Neural cell (in vitro differentiated cells): ENCODE data around the gene SOX9. TPM values are rescaled to one million over a fixed set of nuclear protein-coding genes. Genes with fewer than 3 reads are reported as not detected.

Source experiments
- H2AFZ ChIP-seq: fragments of 200-600, 300-800 bp; sonication (generic), shearing (Covaris generic); 2 replicates; pipeline ENCODE4 v1.6.0; 2014; ENCODE audit warnings: low read depth, mild to moderate bottlenecking, antibody characterized with exemption, low read length, moderate library complexity
- H3F3A ChIP-seq: fragments of 200-600 bp; shearing (Covaris generic); 2 replicates; pipeline ENCODE4 v1.6.1; 2016; ENCODE audit warnings: mild to moderate bottlenecking, moderate library complexity, mixed read lengths, antibody characterized with exemption, low read length; ENCODE audit not compliant: insufficient read depth, poor library complexity, severe bottlenecking
- H3K27ac ChIP-seq: fragments of 200-600, 300-800 bp; sonication (generic), shearing (Covaris generic); 2 replicates; pipeline ENCODE4 v1.5.1; 2014; ENCODE audit warnings: mild to moderate bottlenecking, low read length, moderate library complexity
- H3K27me3 ChIP-seq: fragments of 300-800, 200-600 bp; sonication (generic), shearing (Covaris generic); 2 replicates; pipeline ENCODE4 v1.6.0; 2014; ENCODE audit warnings: mild to moderate bottlenecking, low read depth, low read length, moderate library complexity; ENCODE audit not compliant: insufficient read depth
- H3K36me3 ChIP-seq: fragments of 300-800, 200-600 bp; sonication (generic), shearing (Covaris generic); 2 replicates; pipeline ENCODE4 v1.5.1; 2014; ENCODE audit warnings: mild to moderate bottlenecking, antibody characterized with exemption, low read length, moderate library complexity; ENCODE audit not compliant: insufficient read depth
- H3K4me2 ChIP-seq: fragments of 300-800, 200-600 bp; sonication (generic), shearing (Covaris generic); 2 replicates; pipeline ENCODE4 v1.6.0; 2014; ENCODE audit warnings: mild to moderate bottlenecking, low read length
- H3K4me3 ChIP-seq: fragments of 300-800, 200-600 bp; sonication (generic), shearing (Covaris generic); 2 replicates; pipeline ENCODE4 v1.5.1; 2014; ENCODE audit warnings: mild to moderate bottlenecking, low read length, moderate library complexity
- H3K79me2 ChIP-seq: fragments of 200-600 bp; shearing (Covaris generic); replicated peaks from 2 replicates; pipeline ENCODE4 v1.6.0; 2014; ENCODE audit warnings: mild to moderate bottlenecking, low read length, moderate library complexity; ENCODE audit not compliant: insufficient read depth
- H3K9ac ChIP-seq: fragments of 300-800, 200-600 bp; sonication (generic), shearing (Covaris generic); 2 replicates; pipeline ENCODE4 v1.6.1; 2016; ENCODE audit warnings: mild to moderate bottlenecking, low read length, mixed read lengths
- H3K9me2 ChIP-seq: fragments of 200-600 bp; shearing (Covaris generic); 2 replicates; pipeline ENCODE4 v1.6.1; 2016; ENCODE audit warnings: mild to moderate bottlenecking, low read length, mixed read lengths; ENCODE audit not compliant: insufficient read depth
- H3K9me3 ChIP-seq: fragments of 200-600, 300-800 bp; sonication (generic), shearing (Covaris generic); 2 replicates; pipeline ENCODE4 v1.6.1; 2016; ENCODE audit warnings: mild to moderate bottlenecking, mixed run types, low read length, moderate library complexity, mixed read lengths
- H4K20me1 ChIP-seq: fragments of 200-600 bp; shearing (Covaris generic); 2 replicates; pipeline ENCODE4 v1.6.1; 2016; ENCODE audit warnings: mild to moderate bottlenecking, mixed run types; ENCODE audit not compliant: insufficient read depth
- CTCF ChIP-seq: fragments of 450-650 bp; IDR thresholded peaks from 2 replicates; pipeline ENCODE4 v1.5.1; 2014; ENCODE audit warnings: antibody characterized with exemption, mild to moderate bottlenecking, moderate library complexity; ENCODE audit not compliant: poor library complexity, severe bottlenecking
- EZH2 ChIP-seq: fragments of 200-600, 300-800 bp; shearing (Covaris generic), sonication (generic); IDR thresholded peaks from 2 replicates; pipeline ENCODE4 v1.6.1; 2014; ENCODE audit warnings: antibody characterized with exemption, low read length, borderline replicate concordance, mild to moderate bottlenecking; ENCODE audit not compliant: insufficient read depth, poor library complexity, severe bottlenecking
- MXI1 ChIP-seq: fragments of 450-650 bp; conservative IDR thresholded peaks from 2 replicates; pipeline ENCODE4 v1.6.1; 2014; ENCODE audit warnings: antibody characterized with exemption, mild to moderate bottlenecking; ENCODE audit not compliant: poor library complexity, severe bottlenecking
- POLR2AphosphoS5 ChIP-seq: IDR thresholded peaks from 2 replicates; pipeline ENCODE4 v1.6.1; 2012
- RAD21 ChIP-seq: fragments of 450-650 bp; conservative IDR thresholded peaks from 2 replicates; pipeline ENCODE4 v1.6.1; 2014; ENCODE audit warnings: antibody characterized with exemption, mild to moderate bottlenecking, moderate library complexity
- REST ChIP-seq: IDR thresholded peaks from 2 replicates; pipeline ENCODE4 v1.6.1; 2012; ENCODE audit warnings: borderline replicate concordance
- SMC3 ChIP-seq: fragments of 450-650 bp; conservative IDR thresholded peaks from 2 replicates; pipeline ENCODE4 v1.6.1; 2014; ENCODE audit warnings: antibody characterized with exemption, mild to moderate bottlenecking, moderate library complexity; ENCODE audit not compliant: poor library complexity
- polyA plus RNA-seq: library from polyadenylated mRNA; depleted of rRNA; stranded (reverse); fragments of >200 nt; gene quantifications from 2 replicates; pipeline ENCODE4 v1.2.3, GENCODE V29; 2014

Gene SOX9
- polyA plus RNA-seq, 1 donor from 2014 or later: 0.68 TPM

GRCh38 chr17:72119873-72120641 lies 763 bp upstream of the SOX9 start:
- no peak overlapping the region for H3K27ac ChIP-seq
- peaks cover 10% of the 10 kb centered on the region for H3K9me3 ChIP-seq
- H4K20me1 ChIP-seq: no peaks in the 10 kb centered on the region
- peak overlapping the region; percentile 36 for H3K9ac ChIP-seq
- peaks cover 31% of the 10 kb centered on the region for H3K79me2 ChIP-seq
- peak overlapping the region; percentile 93 for H3K4me3 ChIP-seq
- no peaks in the 10 kb centered on the region for H3K36me3 ChIP-seq
- TF ChIP-seq SMC3: peak; percentile 24
- peak; percentile 33 for TF ChIP-seq RAD21
- no peak for TF ChIP-seq EZH2
- no peak for TF ChIP-seq REST
- peaks cover 67% of the 10 kb centered on the region for H3K27me3 ChIP-seq
- peak overlapping the region; percentile 62 for H3K4me2 ChIP-seq
- no peaks in the 10 kb centered on the region for H3F3A ChIP-seq
- no peaks in the 10 kb centered on the region for H3K9me2 ChIP-seq
- H2AFZ ChIP-seq: no peak overlapping the region

GRCh38 chr17:72121164-72122009 lies 567 bp downstream of the SOX9 start:
- Histone ChIP-seq H3K9me3 (peaks cover 4% of the 10 kb centered on the region), H2AFZ (peak overlapping the region; percentile 56), H3K9me2 (no peaks in the 10 kb centered on the region), H3K4me3 (peak overlapping the region; percentile 93), H3K36me3 (no peaks in the 10 kb centered on the region), H3K9ac (peak overlapping the region; percentile 58), H3K27ac (no peak overlapping the region), H4K20me1 (no peaks in the 10 kb centered on the region), H3K79me2 (peaks cover 34% of the 10 kb centered on the region), H3F3A (no peaks in the 10 kb centered on the region), H3K4me2 (peak overlapping the region; percentile 78), H3K27me3 (peaks cover 54% of the 10 kb centered on the region)
- no peak for TF ChIP-seq POLR2AphosphoS5
- peak; percentile 32 for TF ChIP-seq SMC3
- TF ChIP-seq EZH2: no peak
- peak; percentile 25 for TF ChIP-seq CTCF
- TF ChIP-seq RAD21: peak; percentile 30
- peak; percentile 50 for TF ChIP-seq MXI1
